Kidney capillary endothelial cell (primary cell): ENCODE data around the gene AP1G1.

ENCODE experiments used
- DNase-seq: peaks from one replicate; pipeline ENCODE4 v3.0.0-alpha.2; 2018; ENCODE audit warnings: low spot score

AP1G1 gene

DNA sequence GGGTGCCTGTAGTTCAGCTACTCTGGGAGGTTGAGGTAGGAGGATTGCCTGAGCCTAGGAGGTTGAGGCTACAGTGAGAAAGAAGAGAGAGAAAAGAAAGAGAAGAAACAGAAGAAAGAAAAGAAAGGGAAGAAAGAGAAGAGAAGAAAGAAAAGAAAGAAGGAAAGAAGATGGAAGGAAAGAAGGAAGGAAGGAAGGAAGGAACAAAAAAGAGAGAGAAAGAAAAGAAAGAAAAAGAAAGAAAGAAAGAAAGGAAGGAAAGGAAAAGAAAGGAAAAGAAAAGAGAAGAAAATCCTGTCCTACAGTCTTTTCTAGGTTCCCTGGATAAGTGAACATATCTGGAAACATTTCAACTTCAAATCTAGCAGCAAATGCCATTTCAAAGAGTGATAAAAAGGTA is 54.5 kb downstream of the AP1G1 start:
- DNase-seq, result no peak

DNA sequence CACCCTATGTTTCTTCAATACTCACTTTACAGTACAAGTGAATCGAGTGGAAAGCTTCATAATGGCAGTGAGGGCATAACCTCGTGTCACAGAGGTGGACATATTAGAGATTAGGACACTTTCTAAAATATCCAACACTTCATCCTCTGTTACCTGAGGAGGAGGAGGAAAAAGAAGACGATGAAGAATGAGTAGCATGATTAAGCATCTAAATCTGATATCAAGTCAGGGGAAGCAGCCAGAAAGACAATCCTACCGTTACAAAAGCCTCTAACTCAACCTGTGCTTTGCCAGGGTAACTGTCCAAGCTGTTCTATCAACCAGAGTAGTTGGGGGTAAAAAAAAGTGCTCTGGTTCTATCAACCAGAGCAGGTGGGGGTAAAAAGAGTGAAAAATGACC is 60.4 kb downstream of the AP1G1 start:
- DNase-seq, result no peak

DNA sequence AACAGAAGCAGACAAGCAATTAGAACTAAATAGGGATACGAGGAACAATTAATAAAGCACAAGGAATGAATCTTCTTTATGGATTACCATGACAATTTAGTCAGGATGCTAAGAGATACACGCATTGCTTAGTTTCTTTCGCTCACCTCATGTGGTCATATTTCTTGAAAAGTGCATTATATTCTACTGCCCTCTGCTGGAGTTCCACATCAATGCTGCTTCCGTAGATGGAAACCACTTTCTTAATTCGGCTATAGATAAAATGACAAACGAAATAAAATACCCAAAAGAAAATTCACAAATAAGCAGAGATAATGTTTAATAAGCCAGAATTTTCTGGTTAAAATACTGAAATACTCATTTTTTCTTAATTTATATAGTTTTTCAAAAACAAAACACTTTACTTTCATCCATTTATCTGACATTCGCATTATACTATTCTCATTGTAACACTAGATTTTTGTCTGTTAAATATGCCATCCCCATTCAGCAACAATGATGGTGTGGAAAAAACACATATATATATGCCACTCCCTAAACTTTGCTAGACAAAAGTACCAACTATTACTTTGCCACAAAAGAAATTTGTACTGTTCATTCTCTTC is 62.1 kb downstream of the AP1G1 start:
- no peak for DNase-seq

DNA sequence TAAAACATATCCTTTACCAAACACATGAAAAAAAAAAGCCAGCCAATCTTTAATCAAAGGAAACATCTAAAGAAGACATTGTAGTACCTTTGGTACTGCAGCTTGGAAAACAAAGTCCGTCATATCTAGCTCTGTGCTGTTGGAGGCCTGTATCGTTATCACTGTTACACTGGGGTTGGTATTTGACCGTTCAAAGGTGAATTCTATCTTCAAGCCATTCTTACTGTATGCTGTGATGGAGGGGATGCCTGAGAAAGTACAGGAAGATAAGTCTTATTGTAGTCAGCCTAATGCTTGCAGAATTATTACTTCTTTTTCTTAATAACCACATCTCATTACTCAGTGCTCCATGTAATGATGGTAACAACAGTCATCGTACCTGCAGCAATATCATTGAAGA is 69.8 kb downstream of the AP1G1 start:
- no peak for DNase-seq

DNA sequence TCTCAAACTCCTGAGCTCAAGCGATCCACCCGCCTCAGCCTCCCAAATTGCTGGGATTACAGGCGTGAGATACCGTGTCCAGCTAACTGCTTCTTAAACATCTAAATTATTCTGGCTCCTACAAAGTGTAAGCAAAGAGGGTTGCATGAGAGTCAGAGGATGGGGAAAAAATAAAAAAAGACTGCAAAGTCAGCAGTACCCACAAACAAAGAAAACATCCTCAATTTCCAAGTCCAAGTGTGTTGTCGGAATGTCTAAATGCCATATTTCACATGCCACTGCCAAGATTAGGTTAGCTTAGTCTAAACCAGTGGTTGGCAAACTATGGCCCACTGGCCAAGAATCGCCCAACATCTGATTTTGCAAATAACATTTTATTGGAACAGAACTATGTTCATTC is 71.1 kb downstream of the AP1G1 start:
- no peak for DNase-seq

DNA sequence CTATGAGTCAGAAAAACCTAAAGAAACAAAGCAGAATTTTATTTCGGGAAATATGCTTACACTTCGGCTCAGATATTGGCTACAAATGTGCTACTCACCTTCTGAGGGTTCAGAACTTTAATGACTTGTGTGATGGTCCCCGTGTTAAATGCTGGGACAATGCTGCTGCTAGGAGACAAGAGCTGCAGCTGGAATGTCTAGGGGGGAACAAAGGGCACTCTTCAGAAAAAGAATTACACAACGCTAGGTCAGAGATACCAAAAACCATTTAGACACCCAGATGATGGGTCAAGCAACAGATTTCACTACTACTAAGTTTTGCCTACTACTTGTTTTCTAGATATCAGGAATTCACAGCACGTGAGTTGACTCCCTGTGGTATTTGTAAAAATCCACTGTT is 74.1 kb downstream of the AP1G1 start:
- DNase-seq, result no peak

DNA sequence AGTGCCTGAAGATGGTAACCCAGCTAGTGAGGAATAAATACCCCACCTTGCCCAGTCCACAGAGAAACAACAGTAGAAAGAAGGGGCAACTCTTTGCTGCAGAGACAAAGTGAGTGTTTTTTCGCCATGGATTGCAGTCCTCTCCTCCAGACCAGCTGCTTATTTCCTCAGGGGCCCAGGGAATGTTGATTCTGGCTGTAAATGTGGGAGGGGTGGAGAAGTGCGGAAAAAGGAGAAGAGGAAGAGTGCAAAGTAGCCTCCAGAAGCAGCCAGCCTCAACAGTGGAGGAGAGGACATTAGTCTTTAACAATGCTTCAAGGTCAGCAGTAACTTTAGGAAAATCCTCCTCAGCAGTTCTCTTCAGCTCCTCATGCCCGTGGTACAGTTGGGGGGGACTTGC is 76.0 kb downstream of the AP1G1 start:
- DNase-seq, result no peak

DNA sequence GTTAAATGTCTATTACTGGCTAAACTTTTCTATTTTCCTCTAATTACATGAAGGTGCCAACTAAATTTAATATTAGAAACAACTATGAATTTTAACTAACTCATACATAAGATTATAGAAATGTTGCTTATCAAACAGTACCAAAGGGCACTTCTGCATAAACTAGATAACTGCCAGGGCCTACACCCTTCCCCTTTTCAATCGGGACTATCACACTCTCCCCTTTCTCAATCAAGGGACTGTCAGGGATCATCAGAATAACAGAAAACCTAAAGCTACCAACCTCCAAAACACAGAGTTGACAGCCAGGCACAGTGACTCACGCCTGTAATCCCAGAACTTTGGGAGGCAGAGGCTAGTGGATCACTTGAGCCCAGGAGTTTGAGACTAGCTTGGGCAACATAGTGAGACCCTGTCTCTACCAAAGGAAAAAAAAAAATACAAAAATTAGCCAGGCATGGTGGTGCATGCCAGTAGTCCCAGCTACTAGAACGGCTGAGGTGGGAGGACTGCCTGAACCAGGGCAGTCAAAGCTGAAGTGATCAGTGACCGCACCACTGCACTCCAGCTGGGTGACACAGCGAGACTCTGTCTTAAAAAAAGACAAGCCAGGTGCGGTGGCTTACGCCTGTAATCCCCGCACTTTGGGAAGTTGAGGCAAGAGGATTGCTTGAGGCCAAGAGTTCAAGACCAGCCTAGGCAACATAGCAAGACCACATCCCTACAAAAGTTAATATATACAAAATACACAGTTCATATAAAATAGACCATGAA is 80.9 kb downstream of the AP1G1 start:
- no peak for DNase-seq

DNA sequence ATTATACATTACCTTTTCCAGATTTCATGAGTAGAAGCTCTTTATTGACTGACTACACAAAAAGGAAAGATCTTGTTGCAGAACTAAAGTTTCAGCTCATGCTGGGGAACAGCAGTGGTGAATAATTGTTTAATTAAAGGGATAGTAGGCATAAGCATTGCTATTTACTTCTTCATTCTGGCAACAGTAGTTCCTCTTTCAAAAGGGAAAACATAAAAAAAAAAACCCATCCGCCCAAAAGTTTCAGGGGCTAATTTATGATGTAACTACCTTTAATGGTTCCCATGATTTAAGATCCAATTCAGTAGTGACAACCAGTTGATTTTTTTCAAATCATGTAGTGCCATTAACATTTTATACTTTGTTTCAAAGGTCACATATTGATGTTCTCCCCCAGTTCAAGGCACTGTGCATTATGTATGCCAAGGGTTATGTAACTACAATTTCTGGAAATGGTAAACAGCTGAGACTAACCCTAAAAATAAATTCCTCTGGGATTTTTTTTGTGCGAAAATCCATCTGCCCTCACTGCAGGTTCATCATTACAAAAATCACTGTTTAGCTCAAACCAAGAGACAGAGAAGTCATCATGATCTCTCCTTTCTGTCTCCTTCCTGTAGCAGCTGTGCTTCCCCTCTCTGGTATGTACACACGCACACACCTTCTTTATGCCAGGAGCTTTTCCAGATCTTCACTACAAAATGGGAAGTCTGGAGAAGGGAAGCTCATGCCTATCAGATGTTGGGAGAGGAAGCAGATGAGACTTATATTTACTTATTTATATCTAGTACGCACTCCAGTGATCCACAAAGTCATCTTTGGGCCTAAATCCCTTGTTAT is 81.9 kb downstream of the AP1G1 start:
- DNase-seq, result no peak

DNA sequence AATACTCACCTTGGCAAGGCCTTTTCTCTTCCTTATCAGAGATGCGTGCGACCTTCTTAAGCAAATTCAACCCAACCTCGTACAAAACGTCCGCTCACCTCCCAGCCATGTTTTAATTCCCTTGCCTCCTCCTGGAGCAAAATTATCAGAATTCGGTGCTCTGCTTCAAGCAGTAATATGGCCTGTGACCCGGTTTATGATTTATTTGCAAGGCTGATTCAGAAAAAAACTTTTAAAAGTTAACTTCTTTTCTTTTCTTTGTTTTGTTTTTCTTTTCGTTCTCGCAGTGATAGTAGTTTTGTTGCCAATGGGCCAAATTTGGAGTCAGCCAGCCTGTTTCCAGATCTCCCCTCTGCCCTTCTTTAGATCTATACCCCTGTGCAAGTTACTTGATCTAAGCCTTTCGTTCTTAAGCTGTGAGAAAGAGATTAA is 84.3 kb downstream of the AP1G1 start, which contains the start of gene PHLPP2:
Gene PHLPP2, minus strand, starts transcription at position 382 of the 432 bp plus-strand sequence. CDS start 9,906 bp downstream, outside the sequence.
- no peak for DNase-seq

DNA sequence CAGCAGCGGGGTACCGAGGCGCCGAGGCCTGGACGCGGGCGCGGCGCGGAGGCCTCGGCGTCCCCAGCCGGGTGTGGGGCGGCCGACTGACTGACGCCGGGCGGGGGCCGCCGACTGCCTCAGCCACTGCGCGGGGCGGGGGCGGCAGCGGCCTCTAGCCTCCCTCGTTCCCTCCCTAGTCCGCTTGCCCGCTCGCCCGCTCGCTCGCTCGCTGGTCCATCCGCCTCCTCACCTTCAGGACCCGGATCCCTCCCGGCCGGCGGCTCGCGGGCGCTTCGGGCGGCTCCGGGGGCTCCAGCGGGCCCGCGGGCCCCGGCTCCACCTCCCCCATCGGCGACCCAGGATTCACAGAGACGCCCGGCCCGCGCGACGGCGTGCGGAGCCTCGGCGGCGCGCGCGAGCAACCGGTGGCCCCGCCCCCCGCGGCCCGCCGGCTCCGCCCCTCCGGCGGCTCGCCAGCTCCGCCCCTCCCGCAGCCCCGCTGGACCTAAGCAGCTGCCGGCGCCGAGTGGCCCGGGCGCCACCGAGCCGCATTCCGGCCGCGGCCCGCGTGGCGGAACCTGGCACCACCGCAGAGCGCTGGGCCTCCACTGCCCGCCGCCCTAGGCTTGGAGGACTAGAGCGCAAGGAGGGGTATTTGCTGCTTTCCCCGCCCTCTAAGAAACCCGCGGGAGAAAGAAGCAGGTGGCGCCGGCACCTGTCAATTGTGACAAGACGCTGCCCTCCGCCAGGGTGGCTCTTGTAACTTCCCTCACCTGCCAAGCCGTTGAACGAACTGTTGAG is 84.9 kb downstream of the AP1G1 start:
- DNase-seq, result peak; percentile 47

DNA sequence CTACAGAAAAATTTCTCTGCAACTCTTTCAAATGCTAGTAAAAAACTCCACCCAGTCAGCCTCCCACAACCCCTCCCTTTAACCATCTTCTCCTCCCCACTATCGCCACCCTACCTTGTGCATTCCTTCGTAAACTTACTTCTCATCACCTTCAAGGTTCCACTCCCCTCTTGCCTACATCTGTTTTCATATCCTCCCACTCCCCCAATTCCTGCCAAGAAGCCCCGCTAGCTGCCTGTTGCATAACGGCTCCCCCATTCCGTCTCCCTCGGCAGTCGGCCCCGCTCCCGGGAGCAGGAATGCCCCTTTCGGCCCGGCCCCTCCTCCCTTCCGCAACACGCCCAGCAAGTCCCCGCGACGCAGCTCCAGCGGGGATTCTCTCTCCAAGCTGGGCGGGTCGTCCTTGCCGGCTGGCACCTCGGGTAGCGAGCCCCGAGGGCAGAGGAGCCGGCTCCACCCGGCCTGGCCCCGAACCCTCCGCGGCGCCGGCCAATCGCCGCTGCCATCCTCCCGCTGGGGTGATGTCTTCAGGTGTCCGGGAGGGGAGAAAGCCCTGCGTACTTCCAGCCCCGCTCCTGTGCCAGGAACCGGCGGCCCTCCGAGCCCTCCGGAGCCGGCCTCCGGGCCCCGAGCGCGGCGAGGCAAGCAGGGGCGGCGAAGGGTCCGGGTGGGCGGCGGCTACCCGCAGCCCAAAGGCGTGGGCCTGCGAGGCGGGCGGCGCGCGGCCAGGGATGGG is 85.7 kb downstream of the AP1G1 start:
- peak; percentile 42 for DNase-seq

DNA sequence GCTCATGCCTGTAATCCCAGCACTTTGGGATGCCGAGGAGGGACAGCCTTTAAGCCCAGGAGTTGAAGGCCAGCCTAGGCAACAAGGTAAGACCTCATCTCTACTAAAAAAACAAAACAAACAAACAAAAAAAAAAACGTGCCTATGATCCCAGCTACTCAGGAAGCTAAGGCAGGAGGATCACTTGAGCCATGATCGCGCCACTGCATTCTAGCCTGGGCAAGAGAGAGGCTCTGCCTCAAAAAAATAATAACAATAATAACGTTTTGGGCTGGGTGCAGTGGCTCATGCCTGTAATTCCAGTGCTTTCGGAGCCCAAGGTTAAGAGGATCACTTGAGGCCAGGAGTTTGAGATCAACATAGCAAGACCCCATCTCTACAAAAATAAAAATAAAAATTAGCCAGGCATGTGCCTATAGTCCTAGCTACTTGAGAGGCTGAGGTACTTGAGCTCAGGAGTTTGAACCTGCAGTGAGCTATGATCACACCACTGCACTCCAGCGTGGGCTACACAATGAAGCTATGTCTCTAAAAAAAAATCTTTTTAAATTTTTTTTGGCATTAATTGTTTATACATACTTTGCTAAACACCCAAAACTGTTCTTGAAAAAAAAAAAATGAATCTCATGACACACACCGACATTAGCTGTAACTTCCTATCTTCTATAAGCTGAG is 87.4 kb downstream of the AP1G1 start:
- no peak for DNase-seq

DNA sequence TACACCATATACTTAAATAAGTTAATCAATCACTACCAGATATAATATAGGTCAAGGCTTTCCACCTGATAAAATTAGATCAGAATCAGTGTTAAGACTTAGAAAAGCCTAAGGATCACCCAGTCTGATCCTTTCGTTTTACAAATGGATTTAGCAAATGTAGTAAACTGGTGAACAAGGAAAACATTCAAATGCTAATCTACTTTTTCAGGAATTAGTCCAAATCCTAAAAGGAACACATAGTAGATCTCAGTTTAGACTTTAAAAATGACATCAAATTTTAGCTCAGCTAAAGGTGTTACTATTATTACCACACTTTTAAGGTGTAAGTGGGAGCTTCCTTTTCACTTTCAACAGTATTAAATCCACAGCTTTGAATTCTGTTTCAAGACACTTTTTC is 96.1 kb downstream of the AP1G1 start:
- DNase-seq, result no peak

DNA sequence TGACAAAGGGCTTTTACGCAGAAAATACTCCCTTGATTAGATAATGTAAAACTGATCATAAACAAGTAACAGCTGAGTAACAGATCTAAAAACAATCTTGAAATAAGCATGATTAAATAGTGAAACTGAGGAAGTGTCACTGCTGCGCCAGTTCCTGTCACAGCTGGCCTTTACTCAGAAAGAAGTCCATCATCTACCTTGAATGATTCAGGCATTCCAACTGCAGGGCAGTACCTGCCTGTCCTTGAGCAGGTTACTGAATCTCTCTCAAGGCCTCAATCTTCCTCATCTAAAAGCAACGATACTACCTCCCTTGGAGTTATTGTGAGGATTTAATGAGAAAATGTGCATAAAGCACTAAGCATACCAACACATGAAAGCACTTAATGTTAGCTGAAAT is 96.8 kb downstream of the AP1G1 start:
- no peak for DNase-seq

DNA sequence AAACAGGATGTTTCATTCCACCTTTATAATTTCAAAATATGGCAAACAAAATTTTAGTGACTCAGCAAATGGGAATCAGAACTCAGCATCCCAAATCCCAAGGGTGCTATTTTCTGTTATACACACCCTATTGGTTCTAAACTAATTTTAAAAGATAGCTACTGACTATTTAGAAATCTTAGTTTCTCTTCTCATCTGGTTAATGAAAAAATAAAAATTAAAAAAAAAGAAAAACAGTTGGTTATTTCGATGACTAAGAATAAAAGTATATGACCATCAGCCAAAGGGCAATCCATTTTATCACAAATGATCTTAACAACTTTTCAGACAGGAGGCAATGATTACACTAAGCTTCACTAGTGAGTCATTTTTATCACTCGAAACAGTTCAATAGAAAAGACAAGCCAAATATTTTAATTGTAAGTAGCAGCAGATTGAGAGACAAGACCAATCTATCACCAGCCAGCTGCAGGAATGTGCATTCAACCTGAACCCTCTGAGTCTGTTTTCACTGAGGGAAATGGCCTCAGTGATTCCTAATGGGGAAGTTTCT is 99.3 kb downstream of the AP1G1 start:
- DNase-seq, result no peak

DNA sequence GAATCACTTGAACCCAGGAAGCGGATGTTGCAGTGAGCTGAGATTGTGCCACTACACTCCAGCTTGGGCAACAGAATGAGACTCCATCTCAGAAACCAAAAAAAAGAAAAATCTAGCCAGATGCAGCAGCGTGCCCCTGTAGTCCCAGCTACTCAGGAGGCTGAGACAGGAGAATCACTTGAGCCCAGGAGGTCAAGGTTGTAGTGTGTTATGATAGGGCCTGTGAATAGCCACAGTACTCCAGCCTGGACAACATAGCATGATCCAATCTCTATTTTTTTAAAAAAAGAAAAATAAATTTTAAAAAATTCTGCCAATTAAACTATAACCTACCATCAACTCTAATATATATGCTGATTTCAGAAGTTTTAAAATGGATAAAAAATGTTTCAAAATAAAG is 99.9 kb downstream of the AP1G1 start:
- no peak for DNase-seq

DNA sequence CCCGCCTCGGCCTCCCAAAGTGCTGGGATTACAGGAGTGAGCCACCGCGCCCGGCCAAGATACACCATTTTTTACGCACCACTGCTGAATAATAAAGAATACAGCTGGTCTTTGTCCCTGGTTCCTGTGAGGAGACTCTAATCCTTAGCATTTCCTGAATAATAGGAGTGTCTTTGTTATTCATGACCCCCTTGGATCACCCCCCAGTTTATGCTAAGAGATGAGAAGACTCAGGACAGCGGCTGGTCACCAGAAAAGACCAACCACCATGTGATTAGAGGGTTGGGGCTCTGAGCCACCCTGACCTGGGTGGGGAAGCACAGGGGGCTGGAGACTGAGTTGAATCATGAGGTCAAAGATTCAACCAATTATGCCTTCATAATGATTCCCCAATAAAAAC is 101.4 kb downstream of the AP1G1 start:
- no peak for DNase-seq

DNA sequence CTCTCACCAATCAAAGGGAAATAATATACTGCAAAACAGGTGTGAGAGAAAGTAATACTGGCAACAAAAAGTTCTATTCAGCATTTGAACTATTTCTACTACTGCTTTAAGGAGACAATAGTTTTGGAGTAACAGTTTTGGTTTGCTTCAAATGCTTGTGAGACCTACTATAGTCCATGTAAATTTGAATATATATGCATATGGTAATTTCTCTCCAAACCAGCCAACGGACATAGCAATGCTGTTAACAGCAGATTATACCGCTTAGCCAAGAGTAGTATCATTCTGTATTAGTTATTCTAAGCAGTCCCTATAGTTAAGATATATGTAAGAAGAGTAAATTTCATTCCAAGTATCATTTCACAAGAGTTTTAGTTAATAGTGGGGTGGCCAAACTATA is 102.6 kb downstream of the AP1G1 start:
- no peak for DNase-seq

DNA sequence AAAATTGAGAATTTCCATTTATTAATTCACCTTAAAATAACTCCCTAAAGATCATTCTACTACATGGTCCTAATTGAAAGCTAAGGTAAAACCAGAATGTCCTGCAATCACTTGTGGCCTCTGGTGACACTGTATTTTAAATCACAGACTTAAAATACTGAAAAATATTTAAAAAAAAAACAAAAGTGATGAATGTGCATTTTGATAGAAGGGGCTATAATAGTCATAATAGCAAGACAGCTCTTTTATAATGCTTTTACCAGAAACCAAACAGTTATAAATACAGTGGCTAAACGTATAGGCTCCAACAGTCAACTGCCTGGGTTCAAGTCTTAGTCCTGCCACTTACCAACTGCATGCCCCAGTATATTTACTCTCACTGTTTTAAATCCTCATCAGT is 105.3 kb downstream of the AP1G1 start:
- no peak for DNase-seq

DNA sequence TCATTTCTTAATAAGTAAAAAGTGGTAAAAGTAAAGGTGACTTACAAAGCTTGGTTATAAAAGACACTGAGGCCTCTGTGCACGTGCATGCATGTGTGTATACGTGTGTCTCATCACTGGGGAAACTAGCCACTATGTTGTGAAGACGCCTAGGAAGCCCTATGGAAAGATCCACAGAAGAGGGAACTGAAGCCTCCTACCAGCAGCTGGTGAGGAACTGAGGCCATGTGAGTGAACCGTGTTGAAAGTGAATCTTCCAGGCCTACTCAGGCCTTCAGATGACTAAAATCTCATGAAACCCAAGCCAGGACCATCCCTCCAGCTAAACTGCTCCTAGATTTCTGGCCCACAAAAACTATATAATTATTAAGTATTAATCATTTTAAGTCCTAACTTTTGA is 107.8 kb downstream of the AP1G1 start:
- no peak for DNase-seq
